HT-29 (cell line): ENCODE results near the gene NRG3. TPM values are rescaled to one million over a fixed set of nuclear protein-coding genes. Genes with fewer than 3 reads are reported as not detected.

Experiments used
- DNase-seq: peaks from one replicate; pipeline ENCODE4 v3.0.0-alpha.2; 2015; ENCODE audit warnings: low spot score
- total RNA-seq: library from RNA; depleted of rRNA; stranded (reverse); fragments of >200 nt; shearing (Covaris generic); gene quantifications from 2 replicates; pipeline ENCODE4 v1.2.3, GENCODE V29; 2014

Gene NRG3
- total RNA-seq, 1 experiment from 2014 or later: not detected

DNA sequence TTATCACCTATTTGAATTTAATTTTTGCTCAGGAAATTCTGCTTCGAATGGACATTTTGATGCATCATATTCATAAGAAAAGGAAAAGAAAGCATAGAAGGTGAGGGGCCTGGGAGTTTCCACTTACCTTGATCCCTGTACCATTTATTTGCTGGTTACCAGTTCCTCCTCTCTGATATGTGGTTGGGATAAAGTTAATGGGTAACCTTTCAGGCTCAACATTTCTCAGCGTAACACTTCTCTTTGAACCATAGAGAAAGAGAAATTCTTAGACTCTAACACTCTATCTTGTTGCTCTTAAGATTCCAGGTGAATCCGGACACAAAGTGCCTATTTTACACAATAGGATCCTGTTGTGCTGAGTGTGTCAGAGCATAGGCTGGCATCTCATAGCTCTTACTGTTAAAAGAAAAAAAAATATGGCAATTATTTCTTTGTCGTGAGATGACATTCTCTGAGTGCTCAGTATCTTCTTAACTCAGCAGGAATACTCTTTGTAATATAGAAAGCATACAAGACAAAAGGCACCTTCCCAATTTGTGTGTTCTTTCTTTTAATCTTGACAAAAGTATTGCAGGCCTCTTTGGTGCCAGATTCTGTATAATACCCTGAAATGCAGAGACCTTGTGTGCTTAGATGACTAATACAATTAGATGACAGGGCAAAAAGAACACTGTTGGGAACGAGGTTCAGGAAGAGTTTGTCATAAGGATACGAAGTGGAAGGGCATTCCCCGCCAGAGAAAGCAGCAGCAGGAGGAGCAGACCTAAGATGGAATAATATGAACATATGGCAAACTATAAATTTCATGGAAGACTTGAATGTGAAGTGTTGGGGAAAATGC, 689.6 kb downstream of the NRG3 start:
- DNase-seq: no peak

DNA sequence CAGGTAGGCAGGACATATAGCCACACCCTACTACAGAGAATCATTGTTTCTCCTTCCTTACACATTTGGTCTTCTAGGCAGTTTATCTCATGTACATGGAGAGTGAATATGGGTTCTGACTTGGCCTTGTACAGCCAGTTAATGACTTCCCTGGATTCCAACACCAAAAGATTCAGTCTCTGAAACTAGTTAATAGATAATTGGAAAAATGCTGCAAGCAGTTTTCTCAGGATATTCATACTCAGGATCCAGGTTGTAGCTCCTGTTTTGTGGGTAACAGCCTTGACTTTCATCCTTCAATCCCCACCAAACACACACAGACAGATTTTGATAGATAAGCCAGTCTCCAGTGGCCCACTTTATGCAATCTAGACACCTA, 690.2 kb downstream of the NRG3 start:
- no peak for DNase-seq

DNA sequence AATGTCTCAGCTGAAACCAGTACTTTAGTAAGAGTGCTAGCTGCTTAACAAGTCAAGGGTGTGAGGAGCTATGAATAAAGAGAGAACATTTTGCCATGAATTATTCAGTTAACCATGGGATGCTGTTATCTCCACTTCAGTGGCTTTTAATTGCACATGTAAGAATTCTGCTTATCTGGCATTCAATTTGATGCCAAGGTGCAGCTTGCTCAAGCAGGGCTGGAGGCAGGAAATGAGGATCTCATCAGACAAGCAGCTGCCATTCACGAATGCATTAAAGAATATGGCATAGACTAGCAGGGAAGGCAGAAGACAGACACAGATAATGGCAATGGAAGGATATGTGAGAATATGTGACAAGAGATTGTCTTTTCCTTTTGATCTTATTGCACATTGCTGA, 697.8 kb downstream of the NRG3 start:
- no peak for DNase-seq

DNA sequence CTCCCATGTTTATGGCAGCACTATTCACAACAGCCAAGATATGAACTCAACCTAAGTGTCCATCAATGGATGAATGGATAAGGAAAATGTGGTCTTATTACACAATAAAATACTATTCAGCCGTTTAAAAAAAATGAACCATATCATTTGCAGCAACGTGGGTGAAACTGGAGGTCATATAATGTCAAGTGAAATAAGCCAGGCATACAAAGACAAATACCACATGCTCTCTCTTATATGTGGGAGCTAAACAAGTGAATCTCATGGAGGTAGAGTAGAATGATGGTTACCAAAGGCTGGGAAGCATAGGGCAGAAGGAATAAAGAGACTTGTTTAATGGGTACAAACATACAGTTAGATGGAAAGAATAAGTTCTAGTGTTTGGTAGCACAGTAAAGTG, 699.1 kb downstream of the NRG3 start:
- DNase-seq: no peak

DNA sequence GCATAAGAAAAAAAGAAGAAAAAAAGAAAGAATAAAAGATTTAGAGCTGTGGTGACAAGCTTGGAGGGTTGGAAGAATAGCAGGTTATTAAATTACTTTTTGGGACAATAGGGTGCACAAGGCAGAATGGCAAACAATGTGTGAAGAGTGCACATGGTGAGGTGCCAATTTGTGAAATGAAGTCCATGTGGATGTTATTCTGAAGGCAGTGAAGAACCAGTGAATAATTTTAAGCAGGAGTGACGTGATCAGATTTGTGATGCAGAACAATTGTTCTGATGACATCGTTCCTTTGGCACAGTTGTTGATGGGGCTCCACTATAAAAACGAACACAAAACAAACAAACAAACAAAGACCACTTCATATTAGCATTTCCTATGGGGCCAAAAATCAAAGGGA, 700.3 kb downstream of the NRG3 start:
- no peak for DNase-seq

DNA sequence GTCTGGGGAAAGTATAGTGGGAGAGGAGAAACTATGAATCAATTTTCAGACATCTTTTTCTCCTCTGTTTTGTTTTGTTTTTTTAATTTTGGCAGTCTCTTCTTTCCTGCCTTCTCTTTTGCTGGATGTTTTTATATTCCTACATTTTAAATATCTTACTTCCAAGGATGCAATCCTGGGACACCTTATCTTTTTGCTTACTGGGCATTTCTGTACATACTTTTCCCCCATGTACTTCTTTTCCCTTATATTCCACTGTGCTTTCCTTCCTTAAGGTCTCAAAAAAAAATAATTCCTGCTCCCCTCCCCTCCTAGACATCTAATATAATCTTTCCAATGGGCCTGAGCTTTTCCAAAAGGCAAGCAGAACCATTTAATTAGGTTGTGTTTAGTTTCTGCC, 701.1 kb downstream of the NRG3 start:
- no peak for DNase-seq

DNA sequence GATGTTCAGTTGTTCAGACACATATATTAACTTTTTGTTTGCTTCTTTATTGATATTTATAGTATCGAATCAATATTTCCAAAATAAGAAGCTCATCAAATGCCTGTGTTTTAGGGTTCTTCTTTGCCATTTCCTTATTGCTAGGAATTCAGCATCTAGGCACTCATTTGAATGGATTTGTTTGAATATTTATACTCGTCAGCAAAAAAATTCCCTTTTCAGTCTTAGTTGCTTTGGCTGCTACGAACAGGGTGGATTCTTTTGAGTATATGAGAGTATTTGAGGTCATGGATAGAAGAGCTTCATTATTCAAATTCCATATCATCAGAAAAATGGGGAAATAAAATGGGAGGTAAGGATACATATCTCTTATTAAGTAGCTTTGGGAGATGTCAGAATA, 706.9 kb downstream of the NRG3 start:
- no peak for DNase-seq

DNA sequence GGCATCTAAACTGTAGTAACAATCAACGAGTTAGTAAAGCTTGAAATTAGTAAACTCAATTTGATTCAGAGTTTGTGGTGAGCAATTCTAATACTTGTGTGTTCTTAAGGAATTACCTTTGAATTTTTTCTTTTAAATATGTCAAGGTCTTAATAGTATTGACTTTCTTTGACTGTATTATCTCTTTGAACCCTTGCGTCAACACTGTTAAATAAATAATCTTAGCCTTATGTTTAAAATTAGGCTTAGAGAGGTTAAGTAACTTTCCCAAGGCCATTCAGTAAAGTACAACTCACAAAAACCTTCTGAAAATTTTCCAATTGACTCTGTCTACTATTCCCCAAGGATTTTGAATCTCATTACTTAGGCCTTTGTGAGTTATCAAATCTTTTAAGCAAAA, 716.4 kb downstream of the NRG3 start:
- DNase-seq: no peak

DNA sequence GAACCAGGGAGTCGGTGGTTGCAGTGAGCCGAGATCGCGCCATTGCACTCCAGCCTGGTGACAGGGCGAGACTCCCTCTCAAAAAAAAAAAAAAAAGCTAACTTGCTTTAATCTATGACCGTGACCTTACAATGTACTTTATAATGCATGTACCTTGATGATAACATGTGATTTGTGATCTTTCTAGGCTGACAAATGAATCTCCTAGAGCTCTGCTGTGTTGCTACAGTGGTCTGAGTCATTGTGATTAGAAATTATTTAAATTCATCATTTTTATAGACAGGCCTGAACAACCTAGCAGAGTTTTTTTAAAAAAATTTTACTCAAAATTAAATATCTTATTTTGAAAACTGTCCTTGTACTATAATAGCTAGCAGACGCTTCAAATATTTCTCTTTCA, 722.8 kb downstream of the NRG3 start:
- DNase-seq: no peak

DNA sequence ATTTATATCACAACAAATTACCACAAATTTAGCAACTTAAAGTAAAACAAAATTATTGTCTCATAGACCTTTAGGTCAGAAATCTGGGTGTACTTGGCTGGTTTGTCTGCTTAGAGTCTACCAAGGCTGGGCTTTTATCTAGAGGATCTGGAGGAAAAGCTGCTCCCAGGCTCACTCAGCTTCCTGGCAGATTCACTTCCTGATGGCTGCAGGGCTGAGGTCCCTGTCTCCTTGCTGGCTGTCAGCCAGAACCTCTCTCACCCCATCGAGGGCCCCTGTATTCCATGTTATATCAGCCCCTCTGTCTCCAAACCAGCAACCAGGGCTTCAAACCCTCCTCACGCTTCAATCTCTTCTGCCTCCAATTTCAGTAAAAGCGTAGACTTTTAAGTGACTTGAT, 734.9 kb downstream of the NRG3 start:
- no peak for DNase-seq

DNA sequence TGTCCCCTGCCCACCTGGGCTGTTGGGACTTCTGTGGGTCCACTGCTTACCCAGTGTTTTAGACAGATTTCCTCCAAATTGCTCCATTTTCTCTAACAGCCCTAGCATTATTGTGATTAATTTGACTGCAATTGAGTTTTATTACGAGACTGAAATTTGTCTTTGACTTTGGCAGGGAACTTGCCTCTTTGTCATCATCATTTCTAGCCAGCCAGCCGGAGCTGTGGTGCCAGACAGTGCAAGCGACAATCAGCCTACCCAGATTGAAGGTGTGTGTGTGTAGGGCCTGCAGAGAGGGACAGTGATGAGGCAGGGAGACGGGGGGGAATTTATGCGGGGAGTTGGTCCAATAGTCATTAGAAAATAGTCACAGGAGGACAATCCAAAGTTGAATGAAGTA, 743.0 kb downstream of the NRG3 start:
- DNase-seq: no peak

DNA sequence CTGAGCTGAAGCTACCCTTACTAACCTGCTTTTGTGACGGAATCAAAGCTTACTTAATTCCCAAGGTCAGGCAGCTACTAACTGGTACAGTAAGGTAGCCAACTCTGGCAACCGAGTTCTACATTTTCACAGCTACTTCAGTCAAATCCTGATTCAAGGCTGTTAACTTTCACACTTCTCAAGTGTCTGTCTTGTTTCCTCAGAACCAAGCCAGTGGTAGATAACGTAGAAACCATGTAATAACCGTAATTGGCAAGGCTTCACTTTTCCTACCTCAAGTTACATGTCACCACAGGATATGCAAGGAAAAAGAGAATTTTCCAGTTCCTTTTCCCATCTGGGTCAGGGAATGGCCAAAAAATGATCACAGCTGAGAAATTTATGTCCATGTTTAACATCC, 746.7 kb downstream of the NRG3 start:
- no peak for DNase-seq

DNA sequence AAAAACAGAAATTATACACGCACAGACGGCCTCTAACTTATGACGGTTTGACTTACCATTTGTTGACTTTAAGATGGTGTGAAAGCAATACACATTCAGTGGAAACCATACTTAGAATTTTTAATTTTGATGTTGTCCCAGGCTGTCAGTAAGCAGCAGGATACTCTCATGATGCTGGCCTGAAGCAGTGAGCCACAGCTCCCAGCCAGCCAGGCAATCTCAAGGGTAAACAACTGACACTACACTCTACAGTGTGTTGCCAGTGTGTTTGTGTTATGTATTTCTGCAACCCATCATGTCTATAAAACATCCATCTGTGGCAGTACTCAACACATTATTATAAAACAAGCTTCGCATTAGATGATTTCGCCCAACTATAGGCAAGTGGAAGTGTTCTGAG, 747.5 kb downstream of the NRG3 start:
- DNase-seq: no peak

DNA sequence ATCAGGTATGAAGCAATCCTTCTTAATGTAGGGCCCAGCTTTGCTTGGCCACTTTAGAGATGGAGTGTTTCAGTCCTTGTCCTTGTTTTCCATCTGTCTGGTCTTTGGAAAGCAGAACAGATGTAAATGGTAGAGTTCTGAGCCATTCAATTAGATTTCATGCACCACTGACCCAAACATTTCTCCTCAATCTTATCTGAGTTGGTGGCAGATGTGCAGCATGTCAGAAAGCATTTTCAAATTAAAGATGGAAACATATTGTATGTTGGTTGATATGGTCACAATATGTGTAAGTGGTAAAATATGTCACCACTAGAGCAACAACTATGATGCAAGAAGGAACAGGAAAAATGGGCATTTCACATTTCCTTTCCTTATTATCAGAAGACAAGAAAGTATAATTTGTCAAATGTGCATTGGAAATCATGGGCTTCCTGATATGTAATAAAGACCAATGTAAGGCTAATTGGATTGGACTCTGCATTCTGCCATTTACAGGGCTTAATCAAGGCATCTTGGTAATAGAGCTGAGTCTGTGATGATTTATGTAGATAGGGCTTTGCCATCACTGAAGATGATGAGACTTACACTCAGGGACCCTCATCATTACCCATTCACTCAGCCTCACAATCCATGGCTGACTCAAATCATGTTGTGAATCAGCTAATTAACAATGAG, 750.7 kb downstream of the NRG3 start:
- no peak for DNase-seq

DNA sequence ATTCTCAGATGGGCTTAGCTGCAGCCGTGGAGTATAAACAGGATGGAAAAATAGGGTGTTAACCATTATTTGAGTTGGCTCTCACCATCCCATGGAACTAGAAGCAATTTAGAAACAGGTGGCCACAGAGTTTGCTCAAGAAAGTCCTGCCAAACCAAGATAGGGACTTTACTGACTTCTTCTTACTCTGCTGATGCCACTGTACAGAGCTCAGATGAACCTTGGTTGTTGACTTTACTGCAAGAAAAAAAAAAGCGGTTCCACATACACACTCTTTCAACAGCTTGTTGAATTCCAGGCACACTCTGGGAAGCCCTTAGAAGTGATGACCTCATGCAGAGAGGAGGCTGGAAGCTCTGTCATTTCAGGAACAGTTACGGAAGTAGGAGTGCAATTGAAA, 753.4 kb downstream of the NRG3 start:
- DNase-seq: no peak

DNA sequence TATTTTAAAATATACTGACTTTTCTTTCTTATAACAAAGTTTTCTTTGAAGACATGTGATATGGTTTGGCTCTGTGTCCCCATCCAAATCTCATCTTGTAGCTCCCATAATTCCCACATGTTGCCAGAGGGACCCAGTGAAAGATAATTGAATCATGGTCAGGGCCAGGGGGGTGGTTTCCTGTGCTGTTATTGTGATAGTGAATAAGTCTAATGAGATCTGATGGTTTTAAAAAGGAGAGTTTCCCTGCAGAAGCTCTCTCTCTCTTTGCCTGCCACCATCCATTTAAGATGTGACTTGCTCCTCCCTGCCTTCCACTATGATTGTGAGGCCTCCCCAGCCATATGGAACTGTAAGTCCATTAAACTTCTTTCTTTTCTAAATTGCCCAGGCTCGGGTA, 768.1 kb downstream of the NRG3 start:
- no peak for DNase-seq

DNA sequence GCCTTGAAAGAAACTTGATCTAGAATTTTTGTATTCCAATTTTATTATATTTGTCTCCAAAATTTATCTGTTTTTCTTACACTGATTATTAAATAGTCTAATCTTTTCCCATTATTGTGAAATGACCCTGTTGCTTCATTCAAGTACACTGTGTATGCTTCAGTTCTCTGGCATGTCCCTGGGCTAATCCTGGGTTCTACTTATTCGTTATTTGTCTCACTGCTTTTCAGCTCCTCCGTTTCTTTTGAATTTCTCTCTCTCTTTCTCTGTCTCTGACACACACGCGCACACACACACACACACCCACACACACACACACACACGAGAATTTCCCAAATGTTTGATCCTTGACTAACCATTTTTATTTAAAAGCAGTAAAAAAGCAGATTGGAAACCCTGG, 768.6 kb downstream of the NRG3 start:
- no peak for DNase-seq

DNA sequence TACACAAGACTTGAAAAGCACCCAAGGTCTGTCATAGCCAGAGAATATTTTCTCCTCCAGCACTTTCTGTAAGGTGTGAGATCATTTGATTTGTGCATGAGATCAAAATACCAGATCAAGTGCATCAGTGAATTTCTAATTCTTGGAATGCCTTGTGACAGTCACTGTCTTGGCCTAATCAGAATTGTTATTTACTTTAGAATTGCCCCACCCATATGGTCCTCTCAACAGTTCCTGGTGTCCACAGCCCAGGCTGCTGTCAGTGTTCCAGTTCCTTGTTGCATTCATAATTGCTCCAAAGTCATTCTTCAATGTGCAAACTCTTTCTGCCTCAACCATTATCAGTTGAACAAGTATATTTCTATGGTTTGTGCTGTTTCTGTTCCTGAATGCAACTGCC, 770.2 kb downstream of the NRG3 start:
- DNase-seq: no peak

DNA sequence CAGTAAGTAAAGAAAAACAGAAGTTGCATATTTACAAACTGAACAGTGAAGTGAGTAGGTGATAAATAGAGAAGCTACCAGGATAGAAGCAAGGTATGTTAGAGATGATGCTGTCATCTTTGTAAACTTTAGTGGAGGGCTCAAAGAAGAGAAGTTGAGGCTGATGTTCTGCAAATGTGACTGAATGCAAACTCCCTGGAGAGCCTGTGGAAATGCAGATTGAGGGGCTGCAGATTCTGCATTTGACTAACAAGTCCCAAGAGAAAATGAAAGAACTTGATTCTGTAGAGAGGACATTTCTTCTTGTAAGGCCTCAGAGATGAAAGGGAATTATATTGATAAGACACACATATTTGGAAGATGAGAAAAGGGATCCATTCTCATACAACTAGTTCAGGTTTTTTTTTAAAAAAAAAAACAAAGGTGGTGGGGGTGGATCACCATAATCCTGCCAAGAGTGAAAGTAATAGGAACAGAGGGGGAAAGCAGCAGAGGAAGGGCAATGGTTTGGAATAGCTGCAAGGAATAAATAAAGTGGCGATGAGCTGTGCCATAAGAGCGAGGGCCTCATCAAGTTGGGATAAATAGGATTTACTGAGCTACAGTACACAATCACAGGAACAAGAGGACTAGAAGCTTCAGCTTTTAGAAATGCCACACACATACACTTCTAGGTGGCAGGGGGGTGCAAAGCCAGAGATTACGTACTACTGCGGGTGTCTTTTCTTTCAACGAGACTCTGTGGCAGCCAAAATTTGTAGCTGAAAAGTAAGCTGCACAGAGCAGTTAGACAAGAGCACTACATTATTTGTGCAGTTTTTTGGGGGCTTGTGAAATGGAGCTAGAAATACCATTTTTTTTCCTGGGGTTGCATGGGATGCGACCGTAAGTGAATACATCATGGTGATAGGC, 778.5 kb downstream of the NRG3 start:
- DNase-seq: no peak

DNA sequence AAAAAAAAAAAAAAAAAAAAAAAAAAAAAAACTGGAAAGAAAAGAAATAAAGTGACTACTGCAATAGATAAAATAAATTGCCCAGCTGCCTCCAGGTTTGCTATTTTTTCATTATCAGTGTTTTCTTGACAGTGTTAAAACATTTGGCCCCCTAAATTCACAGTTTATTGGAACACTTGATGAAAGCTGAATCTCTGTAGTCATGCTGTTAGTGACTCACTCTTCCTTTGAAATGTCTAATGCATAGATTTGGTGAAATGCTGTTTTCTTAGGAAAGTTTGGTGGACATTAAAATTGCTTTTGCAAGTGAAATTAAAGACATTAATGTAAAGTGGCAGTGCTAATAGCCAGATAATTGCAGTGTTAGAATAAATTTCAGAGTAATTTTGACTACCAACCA, 785.2 kb downstream of the NRG3 start:
- no peak for DNase-seq

DNA sequence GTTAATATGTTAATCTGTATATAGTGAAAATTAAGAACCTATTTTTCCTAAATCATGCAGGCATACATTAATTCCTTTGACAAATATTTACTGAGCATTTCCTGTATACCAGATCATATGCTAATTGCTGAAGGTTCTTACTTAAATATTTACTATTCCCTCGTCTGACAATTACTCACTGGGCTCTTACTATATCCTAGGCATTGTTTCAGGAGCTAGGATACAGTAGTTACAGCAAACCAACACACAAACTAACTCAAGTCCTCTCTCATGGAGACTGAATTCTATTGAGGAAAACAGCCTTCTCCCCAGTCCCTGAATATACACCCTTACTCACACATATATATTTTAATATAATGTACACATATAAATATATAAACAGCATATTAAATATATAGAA, 786.0 kb downstream of the NRG3 start:
- no peak for DNase-seq

DNA sequence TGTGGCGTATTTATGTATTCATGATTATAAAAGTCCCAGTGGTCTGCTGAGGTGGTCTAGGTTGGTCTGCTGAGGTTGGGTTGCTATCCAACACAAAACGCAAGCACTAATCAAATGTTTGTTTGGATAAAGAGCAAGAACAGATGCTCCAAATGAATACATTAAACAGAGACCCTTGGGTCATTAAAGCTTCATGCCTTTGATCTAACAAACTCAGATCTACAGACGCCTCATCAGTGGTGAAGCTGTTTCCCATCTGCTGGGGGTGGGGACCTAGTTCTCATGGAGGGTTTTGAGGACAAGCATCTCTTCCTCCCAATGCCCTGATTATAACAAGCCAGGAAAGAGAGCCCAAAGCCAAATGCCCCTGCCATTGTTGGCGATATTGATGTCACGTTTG, 786.7 kb downstream of the NRG3 start:
- DNase-seq: no peak
